Skeletal muscle tissue (tissue), 4 donors: ENCODE measurements around the gene SSBP4. TPM values are rescaled to one million over a fixed set of nuclear protein-coding genes. Genes with fewer than 3 reads are reported as not detected.

Source experiments
- H3K27ac ChIP-seq: one replicate; pipeline ENCODE4 v1.7.0; 2013; ENCODE audit warnings: mild to moderate bottlenecking, low read depth, low read length, inconsistent platforms
- H3K27me3 ChIP-seq, 3 donors: one replicate each; pipeline ENCODE4 v1.7.0; 2013; ENCODE audit warnings: low read length in 3 of 3; ENCODE audit not compliant: control insufficient read depth in 3 of 3, insufficient read depth in 3 of 3
- H3K36me3 ChIP-seq, 3 donors: one replicate each; pipeline ENCODE4 v1.7.0; 2013; ENCODE audit warnings: low read length in 3 of 3; ENCODE audit not compliant: control insufficient read depth in 3 of 3, insufficient read depth in 3 of 3
- H3K4me1 ChIP-seq, 3 donors: one replicate each; pipeline ENCODE4 v1.7.0; 2013; ENCODE audit warnings: low read length in 3 of 3, mild to moderate bottlenecking in 3 of 3; ENCODE audit not compliant: control insufficient read depth in 3 of 3, insufficient read depth in 3 of 3
- H3K4me3 ChIP-seq, 3 donors: one replicate each; pipeline ENCODE4 v1.7.0; 2013; ENCODE audit warnings: low read length in 3 of 3
- H3K9ac ChIP-seq, 3 donors: one replicate each; pipeline ENCODE4 v1.7.0; 2013; ENCODE audit warnings: low read length in 3 of 3, mild to moderate bottlenecking in 3 of 3, moderate library complexity in 2 of 3, low read depth in 1 of 3
- H3K9me3 ChIP-seq, 3 donors: one replicate each; pipeline ENCODE4 v1.7.0; 2013; ENCODE audit warnings: low read length in 3 of 3; ENCODE audit not compliant: control insufficient read depth in 3 of 3
- total RNA-seq: library from RNA; depleted of rRNA; stranded (reverse); fragments of >200 nt; gene quantifications from one replicate; pipeline ENCODE4 v1.2.3, GENCODE V29; 2014
- donor health status: Osteomylitis.

The SSBP4 gene
- total RNA-seq, 1 donor from 2014 or later: 79.3 TPM

DNA sequence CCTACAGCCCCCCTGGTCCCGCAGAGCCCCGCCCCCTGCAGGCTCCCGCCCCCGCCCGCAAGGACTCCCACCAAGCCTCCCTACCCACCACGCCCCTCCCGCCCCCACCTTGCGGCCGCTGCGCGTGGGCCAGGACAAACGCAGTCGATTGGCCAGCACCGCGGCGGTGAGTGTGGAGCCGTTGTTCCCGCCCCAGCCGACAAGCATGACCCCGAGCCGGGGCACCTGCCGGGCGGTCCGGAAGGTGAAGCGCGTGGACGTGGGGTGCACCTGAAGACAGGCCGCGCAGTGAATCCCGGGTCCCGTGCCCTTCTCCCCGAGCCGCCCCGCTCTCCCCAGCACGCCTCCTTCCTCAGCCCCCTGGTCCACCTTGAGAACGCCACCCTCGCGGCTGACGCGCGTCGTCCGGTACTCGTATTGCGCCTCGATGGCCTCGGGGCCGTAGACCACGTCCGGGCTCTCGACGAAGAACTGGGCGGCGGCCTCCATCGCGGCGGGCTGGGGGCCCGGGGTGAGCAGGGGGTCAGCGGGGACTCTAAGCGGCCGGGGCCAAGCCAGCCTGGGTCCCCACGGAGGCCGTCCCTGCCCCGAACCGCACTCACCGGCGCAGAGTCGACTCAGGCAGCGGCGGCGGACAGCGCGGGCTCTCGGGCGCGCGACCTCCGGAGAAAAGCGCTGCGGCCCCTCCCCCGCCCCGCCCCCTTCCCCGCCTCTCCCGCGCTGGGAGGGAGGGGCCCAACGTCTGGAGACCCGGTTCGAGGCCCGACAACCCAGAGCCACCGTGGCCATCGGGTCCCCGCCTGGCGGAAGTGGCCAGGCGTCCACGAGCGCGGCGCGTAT, 18.5 kb downstream of the SSBP4 start, which contains the start of gene ISYNA1:
TSS of gene ISYNA1 (minus strand) at position 643 of the 840 bp plus-strand sequence. CDS start at position 489, 154 bp downstream.
- Histone ChIP-seq H3K4me3 (peak within 1 kb of the TSS; percentile 48 to 68 (median 54)), H3K4me1 (peaks cover 13 to 39% (median 21%) of the 10 kb centered on the region in 3 donors), H3K27me3 (peaks cover 0 to 19% (median 8%) of the 10 kb centered on the region in 3 donors), H3K36me3 (peaks cover 0 to 2% (median under 1%) of the 10 kb centered on the region in 3 donors), H3K9ac (peak within 1 kb of the TSS; percentile 20 to 66 (median 56)), H3K9me3 (no peaks in the 10 kb centered on the region), H3K27ac (peak within 1 kb of the TSS; percentile 62)

DNA sequence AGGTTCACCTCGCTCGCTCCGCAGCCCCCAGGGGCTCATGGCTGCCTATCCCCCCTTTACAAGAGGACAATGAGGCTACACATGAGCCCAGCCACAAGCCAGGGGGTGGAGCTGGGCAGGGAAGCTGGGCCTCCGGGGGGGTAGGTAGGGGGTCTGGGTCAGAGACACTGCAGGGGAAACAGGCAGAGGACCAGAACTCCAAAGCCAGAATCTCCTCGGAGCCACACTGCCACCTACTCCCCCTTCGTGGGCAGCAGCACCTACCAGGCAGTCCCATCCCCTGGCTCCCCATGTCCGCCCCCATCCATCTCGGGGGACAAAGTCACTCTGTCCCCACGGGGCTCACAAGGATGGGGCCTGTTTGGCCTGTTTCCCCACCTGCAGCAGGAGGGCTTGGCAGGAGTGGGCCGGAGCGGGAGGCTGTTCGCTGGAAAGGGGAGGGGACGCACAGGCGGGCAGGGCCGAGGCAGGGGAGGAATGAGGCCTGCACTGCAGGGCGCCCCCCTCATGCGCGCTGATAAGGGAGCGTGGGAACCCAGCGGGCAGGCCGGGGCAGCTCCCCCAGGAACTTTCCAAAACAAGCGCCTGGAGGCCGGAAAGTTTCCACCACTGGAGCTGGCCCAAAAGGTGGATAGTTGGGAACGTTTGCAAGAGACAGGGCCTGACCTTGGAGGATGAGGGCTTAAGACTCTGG, 19.3 kb downstream of the SSBP4 start:
- Histone ChIP-seq H3K4me1 (peaks cover 13 to 34% (median 17%) of the 10 kb centered on the region in 3 donors), H3K27ac (peak overlapping the region; percentile 62), H3K9ac (peak overlapping the region; percentile 20 to 33 (median 32)), H3K36me3 (peaks cover 1 to 6% (median 4%) of the 10 kb centered on the region in 3 donors), H3K27me3 (peaks cover 0 to 19% (median 8%) of the 10 kb centered on the region in 3 donors), H3K9me3 (no peaks in the 10 kb centered on the region), H3K4me3 (peak overlapping the region; percentile 14 to 49 (median 45))

DNA sequence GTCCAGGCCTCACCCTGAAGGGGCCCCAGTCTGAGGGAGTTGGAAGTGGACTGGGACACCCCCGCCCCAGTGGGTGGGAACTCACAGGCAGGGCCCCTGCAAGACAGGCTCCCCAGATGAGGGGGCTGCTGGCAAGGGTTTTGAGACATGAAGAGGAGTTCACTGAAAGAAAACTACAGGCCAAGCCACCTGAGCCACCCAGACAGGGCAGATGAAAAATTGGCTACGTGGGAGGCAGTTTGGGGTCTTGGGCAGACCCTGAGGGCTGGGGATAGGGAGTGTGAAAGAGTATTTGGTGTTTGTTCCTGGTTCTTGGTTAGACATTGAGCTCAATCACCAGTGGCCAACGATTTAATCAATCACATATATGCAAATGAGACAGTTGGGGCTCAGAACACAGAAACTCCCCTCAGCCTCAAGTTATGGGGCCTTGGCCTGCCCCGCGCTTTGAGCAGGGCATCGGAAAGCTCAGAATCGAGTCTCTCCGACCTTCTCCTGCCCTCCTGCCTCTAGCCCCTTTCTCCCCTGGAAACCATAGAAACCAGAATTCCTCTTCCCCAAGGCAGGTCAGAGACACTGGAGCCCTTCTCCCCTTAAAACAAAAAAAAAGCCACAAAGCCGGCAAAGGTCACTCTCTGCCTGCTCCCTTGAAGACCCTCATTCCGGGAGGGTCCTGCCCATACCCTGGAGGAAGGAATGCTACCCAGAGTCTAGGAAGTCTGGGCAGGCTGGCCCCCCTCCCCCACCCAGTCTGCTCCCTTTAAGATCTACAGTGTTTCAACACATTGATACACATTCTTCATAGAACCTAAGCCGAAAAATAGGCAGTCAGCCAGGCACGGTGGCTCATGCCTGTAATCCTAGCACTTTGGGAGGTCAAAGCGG, 20.1 kb downstream of the SSBP4 start:
- Histone ChIP-seq H3K9me3 (no peaks in the 10 kb centered on the region), H3K9ac (peak overlapping the region in 2 of 3 donors; percentile 23 to 33), H3K36me3 (peaks cover 8 to 14% (median 12%) of the 10 kb centered on the region in 3 donors), H3K4me1 (peaks cover 13 to 34% (median 17%) of the 10 kb centered on the region in 3 donors), H3K4me3 (no peak overlapping the region), H3K27me3 (peaks cover 0 to 16% (median 8%) of the 10 kb centered on the region in 3 donors), H3K27ac (peak overlapping the region; percentile 40)

DNA sequence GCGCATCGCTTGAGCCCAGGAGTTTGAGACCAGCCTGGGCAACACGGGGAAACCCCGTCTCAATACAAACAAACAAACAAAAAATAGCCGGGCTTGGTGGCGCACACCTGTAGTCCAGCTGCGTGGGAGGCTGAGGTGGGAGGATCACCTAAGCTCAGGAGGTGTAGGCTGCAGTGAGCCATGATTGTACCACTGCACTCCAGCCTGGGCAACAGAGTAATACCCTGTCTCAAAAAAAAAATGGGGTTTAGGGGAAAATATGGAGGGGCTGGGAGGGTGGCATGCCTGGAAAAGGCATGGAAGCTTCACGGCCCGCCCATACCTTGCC, 20.7 kb downstream of the SSBP4 start:
- no peak overlapping the region for H3K9ac ChIP-seq
- no peaks in the 10 kb centered on the region for H3K9me3 ChIP-seq
- peaks cover 0 to 16% (median 8%) of the 10 kb centered on the region in 3 donors for H3K27me3 ChIP-seq
- peaks cover 13 to 34% (median 17%) of the 10 kb centered on the region in 3 donors for H3K4me1 ChIP-seq
- peaks cover 14 to 20% (median 18%) of the 10 kb centered on the region in 3 donors for H3K36me3 ChIP-seq
- no peak overlapping the region for H3K27ac ChIP-seq
- no peak overlapping the region for H3K4me3 ChIP-seq

DNA sequence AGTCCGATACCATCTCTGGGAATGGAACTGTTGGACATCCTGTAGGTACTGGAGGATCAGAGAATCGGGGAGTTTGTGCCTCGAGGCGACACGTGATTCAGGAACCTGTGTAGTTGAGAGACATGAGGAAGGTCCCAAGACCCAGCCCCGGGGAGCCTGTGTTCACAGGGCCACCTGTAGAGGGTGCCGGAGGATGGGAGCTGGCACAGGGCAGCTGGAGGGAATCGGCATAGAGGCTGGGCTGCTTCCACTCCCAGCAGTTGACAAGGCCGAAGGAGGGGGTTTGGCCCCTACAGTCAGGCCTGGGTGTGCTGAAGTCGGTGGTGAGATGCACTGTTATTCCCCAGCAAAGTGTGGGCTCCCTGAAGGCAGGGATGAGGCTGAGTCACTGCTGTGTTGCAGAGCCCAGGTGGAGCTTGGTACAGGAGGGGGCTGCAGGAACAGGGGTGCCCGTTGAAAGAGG, 21.2 kb downstream of the SSBP4 start:
- H3K4me1 ChIP-seq: peaks cover 13 to 34% (median 17%) of the 10 kb centered on the region in 3 donors
- H3K4me3 ChIP-seq: no peak overlapping the region
- H3K36me3 ChIP-seq: peaks cover 16 to 21% (median 21%) of the 10 kb centered on the region in 3 donors
- H3K9ac ChIP-seq: no peak overlapping the region
- no peak overlapping the region for H3K27ac ChIP-seq
- no peaks in the 10 kb centered on the region for H3K9me3 ChIP-seq
- H3K27me3 ChIP-seq: peaks cover 0 to 16% (median 8%) of the 10 kb centered on the region in 3 donors

DNA sequence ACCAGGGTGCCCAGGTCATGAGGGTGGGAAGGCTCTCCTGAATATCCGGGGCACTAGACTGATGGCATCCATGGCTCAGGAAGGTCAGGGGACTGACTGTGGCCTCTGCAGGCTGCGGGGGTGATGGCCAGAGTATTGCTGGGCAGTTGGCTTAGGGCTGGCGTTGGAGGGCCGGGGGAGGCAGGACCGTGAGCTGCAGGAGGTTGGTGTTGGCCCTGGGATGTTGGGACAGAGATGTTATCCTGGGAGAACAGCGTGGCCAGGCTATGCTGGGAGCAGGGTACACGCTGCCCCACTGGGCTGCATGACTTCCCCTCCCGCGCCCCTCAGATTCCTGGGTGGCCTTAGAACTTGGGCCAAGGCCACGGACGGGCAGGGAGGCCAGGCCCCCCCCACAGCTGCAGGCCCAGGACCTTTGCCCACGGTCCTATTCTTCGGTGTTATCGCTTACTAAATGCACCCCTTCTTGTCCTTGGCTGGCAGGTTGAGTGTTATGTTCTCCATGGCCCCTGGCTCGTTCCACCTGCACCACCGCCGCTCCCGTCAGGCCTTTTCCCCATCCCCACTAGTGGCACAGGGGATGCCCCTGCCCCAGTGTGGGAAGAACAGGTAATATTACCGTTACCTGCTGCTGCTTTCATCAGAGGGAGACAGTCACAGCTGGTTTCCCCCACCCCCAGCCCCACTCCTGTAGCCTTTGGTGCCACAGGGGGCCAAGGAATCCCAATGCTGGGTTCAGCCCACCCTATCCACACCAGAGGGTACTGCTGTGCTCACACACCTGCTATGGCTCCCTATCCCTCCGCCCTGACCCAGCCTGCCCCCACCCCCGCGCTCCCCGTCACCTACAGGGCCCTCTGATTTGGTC, 22.0 kb downstream of the SSBP4 start:
- Histone ChIP-seq H3K9ac (no peak overlapping the region), H3K4me3 (no peak overlapping the region), H3K27ac (no peak overlapping the region), H3K27me3 (peaks cover 0 to 16% (median 8%) of the 10 kb centered on the region in 3 donors), H3K4me1 (peaks cover 13 to 32% (median 17%) of the 10 kb centered on the region in 3 donors), H3K9me3 (no peaks in the 10 kb centered on the region), H3K36me3 (peaks cover 23 to 28% (median 26%) of the 10 kb centered on the region in 3 donors)

DNA sequence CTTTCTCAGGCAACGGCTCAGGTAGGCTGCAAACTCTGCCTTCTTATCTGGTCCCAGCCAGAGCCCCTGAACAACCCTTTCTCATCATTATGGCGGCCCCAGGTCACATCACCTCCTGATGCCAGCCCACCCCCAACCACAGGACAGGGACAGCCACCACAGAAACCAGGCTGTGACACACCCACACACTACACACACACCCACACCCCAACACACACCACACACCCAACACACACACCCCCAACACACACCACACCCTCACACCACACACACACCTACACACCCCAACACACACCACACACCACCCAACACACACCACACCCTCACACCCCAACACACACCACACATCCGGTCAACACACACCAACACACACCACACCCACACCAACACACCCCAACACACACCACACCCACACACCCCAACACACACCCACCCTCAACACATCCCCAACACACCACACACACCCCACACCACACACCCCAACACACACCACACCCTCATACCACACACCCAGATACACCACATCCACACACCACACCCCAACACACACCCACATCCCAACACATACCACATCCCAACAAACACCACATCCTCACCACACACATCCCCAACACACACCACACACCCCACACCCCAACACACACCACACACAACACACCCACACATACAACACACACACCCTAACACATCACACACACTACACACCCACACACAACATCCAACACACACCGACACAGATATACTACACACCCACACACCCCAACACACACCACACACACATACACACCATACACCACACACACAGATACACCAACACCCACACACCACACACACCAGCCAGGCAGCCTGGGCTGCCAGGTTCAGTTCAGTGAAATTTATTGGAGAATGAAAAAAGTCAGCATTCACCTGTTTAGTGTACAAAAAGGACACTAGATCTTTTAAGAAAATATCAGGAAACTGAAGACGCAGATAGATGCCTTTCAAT, 22.9 kb downstream of the SSBP4 start:
- no peak overlapping the region for H3K27ac ChIP-seq
- no peaks in the 10 kb centered on the region for H3K9me3 ChIP-seq
- H3K4me1 ChIP-seq: peaks cover 13 to 23% (median 16%) of the 10 kb centered on the region in 3 donors
- H3K4me3 ChIP-seq: no peak overlapping the region
- H3K27me3 ChIP-seq: peaks cover 0 to 16% (median 8%) of the 10 kb centered on the region in 3 donors
- H3K36me3 ChIP-seq: peaks cover 33 to 37% (median 35%) of the 10 kb centered on the region in 3 donors
- H3K9ac ChIP-seq: no peak overlapping the region

DNA sequence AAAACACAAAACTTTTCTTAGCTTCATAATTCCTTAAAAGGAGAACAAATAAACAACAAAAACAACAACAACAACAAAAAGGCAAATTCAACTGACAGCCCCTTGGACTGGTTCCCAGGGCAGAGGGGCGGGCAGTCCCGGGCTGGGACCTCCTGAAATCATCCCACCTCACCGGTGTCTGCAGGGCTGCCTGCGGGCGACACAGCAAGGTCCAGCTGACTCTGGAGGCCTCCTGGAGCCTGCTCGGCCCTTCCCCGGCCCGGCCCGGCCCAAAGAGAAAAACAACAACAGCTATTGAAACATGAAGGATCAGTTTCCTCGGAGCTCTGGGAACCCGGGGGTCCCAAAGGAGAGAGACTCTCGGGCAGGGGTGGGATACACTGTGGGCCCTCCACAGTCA, 23.7 kb downstream of the SSBP4 start:
- H3K9ac ChIP-seq: no peak overlapping the region
- no peak overlapping the region for H3K27ac ChIP-seq
- no peak overlapping the region for H3K4me3 ChIP-seq
- no peaks in the 10 kb centered on the region for H3K9me3 ChIP-seq
- H3K27me3 ChIP-seq: peaks cover 0 to 16% (median 8%) of the 10 kb centered on the region in 3 donors
- H3K4me1 ChIP-seq: peaks cover 13 to 18% (median 13%) of the 10 kb centered on the region in 3 donors
- peaks cover 36 to 42% (median 40%) of the 10 kb centered on the region in 3 donors for H3K36me3 ChIP-seq
